Fibroblast of villous mesenchyme (primary cell): ENCODE results near the gene VPS35L. TPM values are rescaled to one million over a fixed set of nuclear protein-coding genes. Genes with fewer than 3 reads are reported as not detected.

Experiments
- DNase-seq: peaks from one replicate; pipeline ENCODE4 v3.0.0-alpha.2; 2010; ENCODE audit warnings: low read depth
- H3K4me3 ChIP-seq: 2 replicates; pipeline ENCODE4 v1.5.1; 2011; ENCODE audit warnings: low read depth, mild to moderate bottlenecking, low read length
- CTCF ChIP-seq: IDR thresholded peaks from 2 replicates; pipeline ENCODE4 v1.5.1; 2012; ENCODE audit warnings: low read depth, mild to moderate bottlenecking, low read length; ENCODE audit not compliant: insufficient read depth
- total RNA-seq: library from RNA; depleted of rRNA; stranded (reverse); fragments of >200 nt; gene quantifications from 2 replicates; pipeline ENCODE4 v1.2.3, GENCODE V29; 2012

VPS35L gene
- total RNA-seq, 1 donor, result 67.4 TPM

GRCh38 chr16:19588661-19589060 lies 33.2 kb downstream of the VPS35L start:
- TF ChIP-seq CTCF, result no peak
- no peak overlapping the region for H3K4me3 ChIP-seq
- DNase-seq, result no peak

GRCh38 chr16:19589106-19589505 lies 33.6 kb downstream of the VPS35L start:
- no peak overlapping the region for H3K4me3 ChIP-seq
- no peak for TF ChIP-seq CTCF
- DNase-seq, result no peak

- no peak for TF ChIP-seq CTCF
- peak; percentile 93 for DNase-seq
These were observed 34.3 kb downstream of the VPS35L start for GRCh38 chr16:19589771-19590302.

GRCh38 chr16:19595043-19595767 lies 39.7 kb downstream of the VPS35L start:
- TF ChIP-seq CTCF, result no peak

More at GRCh38 chr16:19589771-19590302, 34.3 kb downstream of the VPS35L start:
- H3K4me3 ChIP-seq, result no peak overlapping the region

GRCh38 chr16:19598805-19599510 lies 43.5 kb downstream of the VPS35L start:
- no peak for TF ChIP-seq CTCF
- no peak for DNase-seq
- no peak overlapping the region for H3K4me3 ChIP-seq

More at GRCh38 chr16:19595043-19595767, 39.7 kb downstream of the VPS35L start:
- peak; percentile 26 for DNase-seq
- H3K4me3 ChIP-seq, result no peak overlapping the region

GRCh38 chr16:19599968-19600716 lies 44.6 kb downstream of the VPS35L start:
- no peak for DNase-seq
- no peak for TF ChIP-seq CTCF
- no peak overlapping the region for H3K4me3 ChIP-seq
